DND-41 (cell line): Measurements from ENCODE around the gene COL6A3.

ENCODE experiments used
- CTCF ChIP-seq: IDR thresholded peaks from 2 replicates; pipeline ENCODE4 v1.5.1; 2012; ENCODE audit warnings: borderline replicate concordance, low read length, moderate library complexity, mild to moderate bottlenecking; ENCODE audit not compliant: poor library complexity, severe bottlenecking; ENCODE audit errors: extremely low read depth
- EZH2 ChIP-seq: IDR thresholded peaks from 3 replicates; pipeline ENCODE4 v1.6.1; 2012; ENCODE audit warnings: borderline replicate concordance, low read depth, mild to moderate bottlenecking, moderate library complexity, low read length, inconsistent platforms; ENCODE audit not compliant: severe bottlenecking

- TF ChIP-seq CTCF (no peak), EZH2 (no peak)
Observed at GRCh38 chr2:237350070-237350469, 63.9 kb downstream of the COL6A3 start.
